Nephron (organoid): Measurements from ENCODE around the gene PEX19.

Source experiments
- H3K27ac Mint-ChIP-seq, 3 experiments: 2 replicates each; pipeline ENCODE4 v1.8.0; 2020; ENCODE audit warnings: mixed read lengths in 3 of 3, mild to moderate bottlenecking in 2 of 3, moderate library complexity in 1 of 3
- H3K27me3 Mint-ChIP-seq: 2 replicates; pipeline ENCODE4 v1.8.0; 2021; ENCODE audit warnings: low read depth, mild to moderate bottlenecking, moderate library complexity, mixed read lengths
- H3K36me3 Mint-ChIP-seq: 2 replicates; pipeline ENCODE4 v1.8.0; 2020; ENCODE audit warnings: low read depth, mixed read lengths
- H3K4me1 Mint-ChIP-seq: 2 replicates; pipeline ENCODE4 v1.8.0; 2020; ENCODE audit warnings: mixed read lengths
- H3K4me3 Mint-ChIP-seq, 3 experiments: 2 replicates each; pipeline ENCODE4 v1.8.0; 2020; ENCODE audit warnings: mild to moderate bottlenecking in 3 of 3, mixed read lengths in 3 of 3, moderate library complexity in 2 of 3
- H3K9me3 Mint-ChIP-seq: 2 replicates; pipeline ENCODE4 v1.8.0; 2020; ENCODE audit warnings: mixed read lengths
- TF ChIP-seq, protein P1 (sequence below), 3 experiments: fragments of 200-600 bp; sonication (generic); IDR thresholded peaks; one replicate each; pipeline ENCODE4 v1.5.0; 2021; ENCODE audit warnings: antibody characterized with exemption in 3 of 3; ENCODE audit not compliant: unreplicated experiment in 3 of 3

PEX19 gene

DNA sequence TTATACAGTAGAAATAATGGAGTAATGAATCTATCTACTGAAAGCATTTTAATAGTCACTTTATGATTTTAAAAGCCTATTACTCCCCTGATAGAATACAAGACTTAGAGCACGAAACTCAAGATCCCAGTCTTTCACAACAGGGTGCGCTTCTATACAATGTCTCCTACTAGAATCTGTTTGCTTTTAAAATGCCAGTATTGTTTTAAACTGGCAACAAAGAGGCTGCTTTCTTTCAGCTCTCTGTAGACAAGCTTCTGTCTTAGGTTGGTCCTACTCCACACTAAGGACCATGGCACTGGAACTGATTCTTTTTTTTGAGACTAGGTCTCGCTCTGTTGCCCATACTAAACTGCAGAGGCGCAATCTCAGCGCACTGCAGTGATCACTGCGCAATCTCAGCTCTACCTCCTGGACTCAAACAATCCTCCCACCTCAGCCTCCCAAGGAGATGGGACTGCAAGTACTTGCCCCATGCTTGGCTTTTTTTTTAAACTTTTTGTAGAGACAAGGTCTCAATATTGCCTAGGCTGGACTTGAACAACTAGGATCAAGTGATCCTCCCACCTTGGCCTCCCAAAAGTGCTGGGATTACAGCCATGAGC lies 27.4 kb downstream of the PEX19 start:
- TF ChIP-seq, protein P1, sequence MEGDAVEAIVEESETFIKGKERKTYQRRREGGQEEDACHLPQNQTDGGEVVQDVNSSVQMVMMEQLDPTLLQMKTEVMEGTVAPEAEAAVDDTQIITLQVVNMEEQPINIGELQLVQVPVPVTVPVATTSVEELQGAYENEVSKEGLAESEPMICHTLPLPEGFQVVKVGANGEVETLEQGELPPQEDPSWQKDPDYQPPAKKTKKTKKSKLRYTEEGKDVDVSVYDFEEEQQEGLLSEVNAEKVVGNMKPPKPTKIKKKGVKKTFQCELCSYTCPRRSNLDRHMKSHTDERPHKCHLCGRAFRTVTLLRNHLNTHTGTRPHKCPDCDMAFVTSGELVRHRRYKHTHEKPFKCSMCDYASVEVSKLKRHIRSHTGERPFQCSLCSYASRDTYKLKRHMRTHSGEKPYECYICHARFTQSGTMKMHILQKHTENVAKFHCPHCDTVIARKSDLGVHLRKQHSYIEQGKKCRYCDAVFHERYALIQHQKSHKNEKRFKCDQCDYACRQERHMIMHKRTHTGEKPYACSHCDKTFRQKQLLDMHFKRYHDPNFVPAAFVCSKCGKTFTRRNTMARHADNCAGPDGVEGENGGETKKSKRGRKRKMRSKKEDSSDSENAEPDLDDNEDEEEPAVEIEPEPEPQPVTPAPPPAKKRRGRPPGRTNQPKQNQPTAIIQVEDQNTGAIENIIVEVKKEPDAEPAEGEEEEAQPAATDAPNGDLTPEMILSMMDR (IDR thresholded peaks at IDR 0.05; ENCODE audit: unreplicated experiment in 3 of 3) = no peak
- H3K27me3 Mint-ChIP-seq = no peaks in the 10 kb centered on the region
- peak overlapping the region in 1 of 3 experiments; percentile 41 for H3K4me3 Mint-ChIP-seq
- peaks cover 15% of the 10 kb centered on the region for H3K36me3 Mint-ChIP-seq
- H3K27ac Mint-ChIP-seq = peak overlapping the region in 2 of 3 experiments; percentile 51 to 56
- H3K9me3 Mint-ChIP-seq = no peaks in the 10 kb centered on the region
- peaks cover 48% of the 10 kb centered on the region for H3K4me1 Mint-ChIP-seq

DNA sequence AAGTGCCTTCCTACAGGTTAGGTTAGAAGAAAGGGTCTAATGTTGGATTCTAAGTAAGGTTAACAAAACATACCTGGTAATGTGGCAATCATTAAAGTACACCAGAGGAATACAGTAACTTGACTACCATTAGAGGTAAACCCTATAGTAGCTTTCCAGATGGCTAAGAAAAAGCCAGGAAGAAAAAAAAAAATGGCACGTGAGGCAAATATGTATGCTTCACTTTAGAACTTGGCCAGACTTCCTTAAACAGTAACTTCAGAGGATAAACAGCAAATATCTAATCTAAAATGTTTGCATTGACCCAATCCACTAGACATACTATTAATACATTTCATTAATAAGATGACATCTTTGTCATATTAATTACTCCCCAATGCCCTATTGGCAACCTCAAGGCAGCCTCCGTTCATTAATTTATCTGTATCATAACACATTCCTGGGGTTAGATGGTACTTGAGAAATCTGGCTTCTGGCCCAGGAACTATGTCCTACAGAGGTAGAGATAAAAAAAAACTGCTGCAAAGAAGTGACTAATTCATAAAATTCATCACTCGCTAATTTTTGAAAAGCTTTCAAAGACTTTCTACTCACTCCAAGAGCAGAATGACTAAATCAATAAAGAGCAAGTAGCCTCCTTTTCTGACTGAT lies 28.4 kb downstream of the PEX19 start:
- peaks cover 24% of the 10 kb centered on the region for H3K36me3 Mint-ChIP-seq
- peaks cover 57% of the 10 kb centered on the region for H3K4me1 Mint-ChIP-seq
- TF ChIP-seq, protein P1 (IDR thresholded peaks at IDR 0.05; ENCODE audit: unreplicated experiment in 3 of 3) = no peak
- no peaks in the 10 kb centered on the region for H3K9me3 Mint-ChIP-seq
- H3K4me3 Mint-ChIP-seq = peak overlapping the region in 1 of 3 experiments; percentile 16
- H3K27ac Mint-ChIP-seq = peak overlapping the region; percentile 56 to 68 (median 63)
- H3K27me3 Mint-ChIP-seq = no peaks in the 10 kb centered on the region

DNA sequence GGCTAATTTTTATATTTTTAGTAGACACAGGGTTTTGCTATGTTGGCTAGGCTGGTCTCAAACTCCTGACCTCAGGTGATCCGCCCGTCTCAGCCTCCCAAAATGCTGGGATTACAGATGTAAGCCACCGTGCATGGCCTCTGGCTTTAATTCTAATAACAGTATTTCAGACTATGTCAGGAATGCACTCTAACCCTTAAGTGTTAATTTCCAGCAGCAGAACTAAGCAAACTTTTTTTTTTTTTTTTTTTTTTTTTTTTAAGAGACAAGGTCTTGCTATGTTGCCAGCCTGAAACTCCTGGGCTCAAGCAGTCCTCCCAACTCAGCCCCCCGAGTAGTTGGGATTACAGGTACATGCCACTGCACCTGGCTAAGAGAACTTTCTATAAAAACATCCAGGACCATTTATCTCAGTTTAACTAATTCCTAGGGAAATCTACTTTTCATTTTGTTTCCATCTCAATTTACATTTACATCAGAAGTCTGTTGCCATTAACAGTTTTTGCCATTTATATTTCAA lies 29.1 kb downstream of the PEX19 start:
- Mint-ChIP-seq H3K4me3 (no peak overlapping the region), H3K4me1 (peaks cover 60% of the 10 kb centered on the region), H3K36me3 (peaks cover 27% of the 10 kb centered on the region), H3K27me3 (no peaks in the 10 kb centered on the region), H3K9me3 (no peaks in the 10 kb centered on the region), H3K27ac (peak overlapping the region in 2 of 3 experiments; percentile 63 to 68)
- TF ChIP-seq, protein P1 (IDR thresholded peaks at IDR 0.05; ENCODE audit: unreplicated experiment in 3 of 3) = no peak

DNA sequence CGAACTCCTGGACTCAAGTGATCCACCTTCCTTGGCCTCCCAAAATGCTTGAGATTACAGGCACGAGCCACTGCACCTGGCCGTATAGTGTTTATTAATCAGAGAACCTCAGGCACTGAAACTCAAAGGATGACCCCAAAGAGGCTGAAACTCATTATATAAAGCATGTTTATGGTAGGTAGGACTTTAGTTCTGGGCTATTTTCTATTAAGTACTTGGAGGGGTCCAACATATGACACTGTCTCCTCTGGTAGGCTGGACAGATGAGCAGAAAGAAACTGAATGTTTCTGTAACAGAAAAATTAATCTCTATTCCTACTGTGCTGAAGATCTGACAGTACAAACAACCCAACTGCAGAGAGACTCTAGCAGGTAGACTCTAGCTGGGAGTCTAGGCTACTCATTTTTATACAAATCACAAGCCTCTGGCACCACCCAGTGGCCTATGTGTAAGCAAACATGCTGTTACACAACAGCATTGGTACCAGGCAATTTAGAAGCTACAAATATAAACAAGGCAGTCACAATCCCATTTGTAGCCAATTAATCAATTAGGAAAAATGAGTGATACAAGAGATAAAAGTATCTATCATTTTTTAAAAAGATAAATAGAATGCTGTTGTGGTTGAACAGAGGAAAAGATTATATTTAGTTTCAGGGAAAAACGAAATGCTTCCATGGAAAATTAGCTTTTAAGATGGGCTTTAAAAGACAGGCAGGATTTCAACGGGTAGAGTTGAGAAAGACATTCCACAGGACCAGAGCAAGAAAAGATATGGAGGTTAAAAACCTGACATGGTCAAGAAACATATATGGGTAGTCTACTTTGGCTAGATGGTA lies 33.0 kb downstream of the PEX19 start:
- peak overlapping the region; percentile 65 to 78 (median 68) for H3K27ac Mint-ChIP-seq
- no peaks in the 10 kb centered on the region for H3K27me3 Mint-ChIP-seq
- no peaks in the 10 kb centered on the region for H3K9me3 Mint-ChIP-seq
- peaks cover 36% of the 10 kb centered on the region for H3K4me1 Mint-ChIP-seq
- peaks cover 28% of the 10 kb centered on the region for H3K36me3 Mint-ChIP-seq
- H3K4me3 Mint-ChIP-seq = no peak overlapping the region
- TF ChIP-seq, protein P1 (IDR thresholded peaks at IDR 0.05; ENCODE audit: unreplicated experiment in 3 of 3) = peak; percentile 74 to 79 (median 77)

DNA sequence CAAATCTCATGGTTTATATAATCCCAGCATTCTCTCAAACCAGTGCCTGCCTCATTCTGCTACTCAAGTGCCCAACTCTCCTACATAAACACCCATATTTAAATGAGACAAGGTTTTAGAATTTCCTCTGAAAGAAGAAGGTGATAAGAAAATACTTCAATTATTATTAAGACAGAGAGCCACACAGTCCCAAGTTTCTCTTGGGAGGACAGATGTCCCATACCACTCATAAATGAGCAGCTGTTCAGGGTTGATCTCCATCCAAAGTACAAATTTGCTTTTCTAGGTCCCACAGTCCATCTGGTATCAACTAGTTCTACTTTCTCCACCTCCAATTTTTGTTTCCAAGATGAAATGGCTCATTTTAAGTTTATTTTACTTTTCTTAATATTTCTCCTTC lies 33.9 kb downstream of the PEX19 start:
- H3K27me3 Mint-ChIP-seq = no peaks in the 10 kb centered on the region
- no peak overlapping the region for H3K4me3 Mint-ChIP-seq
- H3K9me3 Mint-ChIP-seq = no peaks in the 10 kb centered on the region

More for the DNA sequence above, 33.9 kb downstream of the PEX19 start:
- Mint-ChIP-seq H3K4me1 (peaks cover 36% of the 10 kb centered on the region), H3K27ac (peak overlapping the region in 2 of 3 experiments; percentile 54 to 65), H3K36me3 (peaks cover 28% of the 10 kb centered on the region)
- TF ChIP-seq, protein P1 (IDR thresholded peaks at IDR 0.05; ENCODE audit: unreplicated experiment in 3 of 3) = no peak
